Left renal pelvis (tissue), 4 donors: ENCODE results near the gene CD302. TPM values are rescaled to one million over a fixed set of nuclear protein-coding genes. Genes with fewer than 3 reads are reported as not detected.
"Not testable (repeated sequence)": the region's sequence is repeated elsewhere in the genome, so short reads cannot be mapped to it uniquely, and the experiment has no call there.

Source experiments
- DNase-seq, 4 donors: peaks; one replicate each; pipeline ENCODE4 v3.0.0-alpha.2; 2013; ENCODE audit warnings: low read depth in 4 of 4, low spot score in 3 of 4
- polyA plus RNA-seq, 4 donors: library from polyadenylated mRNA; unstranded; fragments of 120-200 nt; gene quantifications; one replicate each; pipeline ENCODE4 v1.2.1, GENCODE V29; 2013; ENCODE audit not compliant: insufficient read length in 4 of 4

Gene CD302
- polyA plus RNA-seq, 4 donors, result 10.8 to 34.1 (median 16.1) TPM

DNA sequence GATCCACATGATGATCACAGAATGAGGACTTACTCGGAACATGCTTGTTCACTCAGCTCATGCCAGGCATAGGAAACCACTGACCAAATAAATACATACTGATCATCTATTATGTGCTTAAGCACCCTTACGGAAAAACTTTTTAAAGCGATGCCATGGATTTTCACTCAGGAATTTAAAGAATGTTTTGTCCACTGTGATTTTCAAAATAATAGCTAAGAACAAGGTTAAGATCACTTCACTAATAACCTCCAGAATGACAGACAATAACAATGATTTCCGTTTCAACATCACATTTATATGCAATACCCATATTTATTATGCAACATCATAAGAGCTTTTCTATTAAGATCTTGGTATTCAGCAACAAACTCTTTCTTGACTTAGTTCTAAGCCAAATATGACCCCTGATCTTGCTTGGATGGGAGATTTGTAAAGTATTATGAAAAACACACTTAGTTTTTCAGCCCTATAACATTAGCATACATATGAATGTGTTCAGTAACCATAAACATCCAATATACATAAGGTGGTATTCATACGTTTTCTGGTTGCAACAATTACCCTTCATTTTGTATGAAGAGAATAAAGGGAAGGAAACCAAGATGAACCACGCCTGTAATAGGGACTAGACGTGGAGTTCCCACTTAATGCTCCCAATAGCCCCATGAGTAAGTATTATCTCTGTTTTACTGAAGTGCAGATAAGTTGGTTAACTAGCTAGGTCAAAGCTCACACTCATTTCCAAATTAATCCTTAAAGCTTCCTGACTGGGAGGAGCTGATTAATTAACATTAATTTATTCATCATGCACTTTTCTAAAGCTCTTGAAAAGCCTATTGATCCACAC is 1.9 kb downstream of the CD302 start:
- no peak for DNase-seq

DNA sequence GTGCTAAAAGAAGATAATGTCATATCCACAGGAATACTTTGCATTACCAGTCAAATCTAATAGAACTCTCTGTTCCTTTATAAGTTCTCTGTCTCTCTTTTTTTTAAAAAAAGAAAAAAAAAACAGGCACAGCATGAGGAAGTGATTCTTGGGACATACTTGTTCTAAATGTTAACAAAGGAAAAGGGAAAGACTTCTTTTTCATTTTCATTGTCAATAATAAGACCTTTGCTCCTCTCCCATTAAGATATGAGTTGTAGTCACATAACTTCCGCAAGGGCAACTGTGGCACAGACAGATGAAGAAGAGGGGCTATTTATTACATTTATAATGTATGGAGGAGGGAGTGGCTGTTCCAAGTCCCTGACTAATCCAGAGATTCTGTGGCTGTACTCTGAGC is 4.7 kb downstream of the CD302 start:
- DNase-seq, result no peak

DNA sequence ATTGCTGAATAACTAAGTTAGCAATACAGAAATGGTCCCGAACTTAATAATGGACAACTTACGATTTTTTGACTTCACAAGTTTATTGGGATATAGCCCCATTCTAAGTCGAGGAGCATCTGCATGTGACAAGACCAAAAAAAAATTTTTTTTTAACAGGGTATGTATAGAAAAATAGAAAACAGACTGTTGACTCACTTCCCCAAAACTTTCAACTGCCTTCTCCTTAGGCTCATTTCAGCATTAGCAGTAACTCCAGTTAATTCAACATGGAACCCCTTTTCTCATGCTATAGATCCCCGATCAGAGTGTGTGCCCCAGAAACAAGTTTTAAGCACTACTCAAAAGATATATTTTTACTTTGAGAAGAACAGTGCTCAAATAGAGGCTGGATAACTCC is 5.4 kb downstream of the CD302 start:
- DNase-seq, result no peak

DNA sequence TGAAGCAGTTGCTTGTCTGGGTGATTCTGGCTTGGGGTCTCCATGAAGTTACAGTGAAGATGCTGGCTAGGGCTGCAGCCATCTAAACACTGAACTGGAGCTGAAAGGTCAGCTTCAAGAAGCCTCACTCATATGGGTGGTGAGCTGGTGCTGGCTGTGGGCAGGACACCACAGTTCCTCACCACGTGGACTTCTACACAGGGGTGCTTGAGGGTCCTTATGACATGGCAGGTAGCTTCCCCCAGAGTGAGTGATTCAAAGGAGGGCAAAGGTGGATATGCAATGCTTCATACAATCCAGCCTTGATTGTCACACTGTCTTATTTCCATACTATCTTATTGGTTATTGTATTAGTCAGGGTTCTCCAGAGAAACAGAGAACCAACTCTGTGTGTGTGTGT is 6.0 kb downstream of the CD302 start:
- no peak for DNase-seq

DNA sequence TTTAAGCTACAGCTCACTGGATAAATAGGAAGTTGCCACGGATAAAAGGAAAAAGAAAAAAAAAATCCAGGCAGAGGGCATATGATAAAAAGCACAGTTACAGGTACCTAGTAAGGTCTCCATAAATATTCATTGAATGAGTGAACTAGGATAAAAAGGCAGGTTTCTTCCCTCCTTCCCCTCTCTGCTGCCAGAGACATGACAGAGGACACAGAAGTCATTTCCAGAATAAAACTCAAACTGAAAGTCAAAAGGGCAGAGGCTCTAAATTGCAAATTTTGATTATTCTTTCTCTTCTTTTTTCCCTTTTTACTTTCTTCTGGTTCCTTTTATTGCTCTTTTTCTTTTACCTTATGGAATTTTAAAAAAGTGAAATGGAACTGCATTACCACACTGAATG is 7.7 kb downstream of the CD302 start:
- DNase-seq, result no peak

DNA sequence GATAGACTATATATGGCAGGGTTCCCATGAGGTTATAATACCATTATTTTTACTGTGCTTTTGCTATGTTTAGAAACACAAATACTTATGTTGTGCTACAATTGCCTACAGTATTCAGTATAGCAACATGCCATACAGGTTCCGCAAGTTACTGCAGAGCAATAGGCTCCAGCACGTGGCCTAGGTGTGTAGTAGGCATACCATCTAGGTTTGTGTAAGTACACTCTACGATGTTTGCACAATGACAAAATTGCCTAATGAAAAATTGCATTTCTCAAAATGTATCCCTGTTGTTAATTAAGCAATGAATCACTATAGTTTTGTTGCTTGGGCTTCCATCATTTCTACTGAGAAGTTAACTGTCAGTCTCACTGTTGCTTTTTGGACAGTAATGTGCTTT is 9.8 kb downstream of the CD302 start:
- DNase-seq, result no peak

DNA sequence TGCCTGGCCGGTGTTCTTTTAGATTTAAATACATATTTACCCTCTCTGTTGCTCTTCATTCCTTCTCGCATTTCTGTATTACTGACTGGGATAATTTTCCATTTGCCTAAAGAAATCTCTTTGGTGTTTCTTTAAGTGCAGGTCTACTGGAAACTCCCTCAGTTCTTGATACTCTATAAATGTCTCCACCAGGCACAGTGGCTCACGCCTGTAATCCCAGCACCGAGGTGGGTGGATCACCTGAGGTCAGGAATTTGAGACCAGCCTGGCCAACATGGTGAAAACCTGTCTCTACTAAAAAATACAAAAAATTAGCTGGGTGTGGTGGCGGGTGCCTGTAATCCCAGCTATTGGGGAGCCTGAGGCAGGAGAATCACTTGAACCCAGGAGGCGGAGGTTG is 10.4 kb downstream of the CD302 start:
- DNase-seq, result not testable (repeated sequence)

DNA sequence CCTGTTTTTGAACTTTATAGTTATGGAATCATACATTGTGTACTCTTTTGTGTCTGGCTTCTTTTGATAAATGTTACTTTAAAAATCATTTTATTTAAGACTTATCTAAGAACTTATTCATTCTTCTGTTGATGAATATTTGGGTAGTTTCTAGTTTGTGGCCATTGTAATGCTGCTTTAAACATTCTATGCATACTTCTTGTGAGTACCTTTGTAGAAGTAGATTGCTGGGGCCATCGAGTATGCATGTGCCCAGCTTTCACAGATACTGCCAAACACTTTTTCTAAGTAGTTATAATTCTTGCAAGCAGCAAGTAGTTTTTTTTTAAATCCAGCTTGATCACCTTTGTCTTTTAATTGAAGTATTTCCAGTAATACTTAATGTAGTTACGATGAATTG is 11.1 kb downstream of the CD302 start:
- no peak for DNase-seq

DNA sequence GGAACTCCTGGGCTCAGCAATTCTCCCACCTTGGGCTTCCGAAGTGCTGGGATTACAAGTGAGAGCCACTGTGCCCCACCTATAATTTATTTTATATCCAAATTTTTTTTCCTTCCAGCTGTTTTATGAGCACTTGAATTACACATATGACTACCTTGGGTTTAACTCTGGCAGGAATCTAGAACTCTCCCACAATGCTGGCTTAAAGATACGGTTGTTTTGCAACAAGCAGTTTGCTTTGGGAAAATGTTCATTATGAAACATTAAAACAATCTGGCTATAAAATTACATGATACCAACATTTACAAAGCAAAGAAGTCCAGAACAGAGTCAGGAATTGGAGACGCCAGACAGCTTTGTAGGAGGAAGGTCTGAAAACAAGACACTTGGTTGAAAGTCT is 12.8 kb downstream of the CD302 start:
- no peak for DNase-seq

DNA sequence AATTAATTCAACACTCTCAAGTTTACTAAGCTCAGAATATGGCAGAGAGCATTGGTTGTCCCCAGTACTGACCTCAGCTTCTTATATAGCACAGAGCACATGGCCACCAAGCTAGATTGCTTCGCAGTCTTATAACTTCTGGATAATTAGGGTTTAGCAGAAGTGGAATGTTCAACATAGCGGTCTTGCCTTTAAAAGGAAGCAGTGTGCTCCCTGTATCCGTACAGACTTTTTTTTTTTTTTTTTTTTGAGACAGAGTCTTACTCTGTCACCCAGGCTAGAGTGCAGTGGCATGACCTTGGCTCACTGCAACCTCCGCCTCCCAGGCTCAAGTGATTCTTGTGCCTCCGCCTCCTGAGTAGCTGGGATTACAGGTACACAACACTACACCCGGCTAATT is 13.3 kb downstream of the CD302 start:
- DNase-seq, result not testable (repeated sequence)

DNA sequence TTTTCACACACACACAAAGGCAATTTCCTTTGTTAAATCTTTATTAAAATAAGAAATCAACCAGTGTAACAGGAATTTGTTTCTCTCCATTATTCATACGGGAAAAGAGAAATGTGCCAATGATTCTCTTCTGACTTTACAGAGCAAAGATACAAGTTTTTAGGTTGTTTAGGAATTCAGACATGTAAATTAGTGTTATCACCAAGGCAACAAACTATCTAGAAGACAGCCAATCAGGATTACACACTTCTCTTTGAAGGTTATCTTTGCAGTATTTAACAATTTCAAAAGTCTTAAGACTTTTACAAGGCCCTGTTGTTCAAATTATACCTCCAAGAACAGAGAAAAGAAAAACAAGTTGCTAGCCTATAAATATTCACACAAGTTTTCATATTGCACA is 14.5 kb downstream of the CD302 start:
- DNase-seq, result no peak

DNA sequence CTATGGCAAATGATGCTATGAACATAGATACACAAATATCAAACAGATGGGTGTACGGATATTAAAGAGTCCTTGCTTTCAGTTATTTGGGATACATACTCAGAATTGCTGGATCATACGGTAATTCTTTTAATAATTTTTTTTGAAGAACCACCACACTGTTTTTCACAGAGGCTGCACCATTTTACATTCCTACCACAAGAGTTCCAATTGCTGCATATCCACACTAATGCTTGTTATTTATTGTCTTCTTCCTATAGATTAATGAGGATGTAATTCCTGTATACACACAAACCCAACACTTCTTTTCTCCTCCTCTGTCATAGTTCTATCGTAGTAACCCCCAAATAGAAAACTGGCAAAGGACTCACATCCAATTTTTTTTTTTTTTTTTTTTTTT is 21.7 kb downstream of the CD302 start:
- DNase-seq, result no peak

DNA sequence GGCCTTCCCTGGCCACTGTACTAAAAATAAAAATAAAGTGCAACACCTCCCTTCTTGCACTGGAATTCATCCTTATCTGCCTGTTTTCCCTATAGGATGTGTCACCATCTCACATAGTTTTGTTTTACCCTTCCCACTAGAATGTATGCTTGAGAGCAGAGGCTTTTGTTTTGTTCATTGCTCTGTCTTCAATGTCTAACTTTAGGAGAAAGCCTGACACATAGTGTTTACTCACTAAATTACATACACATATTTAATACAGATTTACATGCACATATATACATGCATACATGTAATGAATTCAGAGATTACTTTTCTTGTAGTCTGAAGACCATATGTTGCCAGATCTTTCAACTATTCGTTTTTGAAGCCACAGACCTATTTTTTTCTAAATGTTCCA is 23.0 kb downstream of the CD302 start:
- DNase-seq, result no peak

DNA sequence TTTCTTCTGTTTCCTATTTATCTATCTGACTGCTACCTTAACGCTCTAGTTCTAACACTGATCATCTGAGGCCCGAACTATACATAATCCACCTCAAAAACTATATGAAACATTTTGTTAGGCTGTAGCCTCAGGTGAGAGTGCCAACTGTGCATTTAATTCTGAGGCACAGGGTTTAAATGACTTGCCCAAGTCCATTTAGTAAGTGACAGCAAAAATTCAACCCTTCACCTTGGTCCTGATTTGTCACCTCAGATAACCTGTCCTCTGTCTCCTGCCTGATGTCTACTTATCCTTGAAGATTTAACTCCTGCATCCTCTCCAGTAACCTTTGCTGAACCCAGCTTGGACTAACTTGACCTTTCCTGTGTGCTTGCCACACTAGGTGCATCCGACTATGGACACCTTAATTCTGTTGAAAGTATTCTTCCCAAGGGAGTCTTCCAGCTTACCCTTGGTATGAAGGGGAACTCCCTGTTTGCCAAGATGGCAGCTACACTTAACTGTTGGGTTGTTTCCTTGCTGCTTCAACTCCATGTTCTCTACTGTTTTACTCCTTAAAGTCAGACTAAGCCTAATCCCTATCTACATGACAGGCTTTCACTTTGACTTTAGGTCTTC is 23.5 kb downstream of the CD302 start:
- no peak for DNase-seq

DNA sequence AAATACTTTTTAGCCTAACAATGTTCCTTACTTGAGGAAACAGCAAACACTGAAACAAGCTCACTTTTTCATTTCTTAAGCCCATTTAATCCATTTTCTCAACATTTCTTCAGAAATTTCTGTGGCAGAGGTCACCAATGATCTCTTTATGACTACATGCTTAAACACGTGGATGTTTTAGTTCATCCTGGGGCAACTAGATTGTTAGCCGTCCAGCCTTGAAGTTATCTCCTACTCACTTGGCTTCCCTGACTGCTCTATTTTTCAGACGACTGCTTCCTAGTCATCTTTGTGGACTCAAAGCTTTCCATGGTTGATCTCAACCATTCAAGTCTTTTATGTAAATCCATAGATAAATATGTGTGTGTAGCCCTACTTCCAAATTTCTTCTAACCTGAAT is 24.1 kb downstream of the CD302 start:
- no peak for DNase-seq

DNA sequence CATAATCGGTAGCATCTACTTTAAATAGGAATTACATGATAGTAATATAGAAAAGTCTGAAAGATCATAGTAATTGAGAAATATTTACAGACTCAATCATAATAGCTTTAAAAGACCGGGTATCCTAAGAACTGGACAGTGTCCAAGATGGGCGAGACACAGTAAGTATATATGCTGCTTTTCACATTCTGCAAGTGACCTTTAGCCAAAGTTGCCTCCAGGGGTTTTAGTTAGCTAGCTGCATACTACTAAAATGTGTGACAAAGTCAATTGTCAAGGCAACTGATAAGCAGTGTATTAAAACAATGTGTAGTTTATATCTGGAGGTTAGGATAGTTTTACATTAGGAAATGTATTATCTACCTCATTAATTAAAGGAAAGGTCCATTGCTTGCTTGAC is 24.6 kb downstream of the CD302 start:
- no peak for DNase-seq

DNA sequence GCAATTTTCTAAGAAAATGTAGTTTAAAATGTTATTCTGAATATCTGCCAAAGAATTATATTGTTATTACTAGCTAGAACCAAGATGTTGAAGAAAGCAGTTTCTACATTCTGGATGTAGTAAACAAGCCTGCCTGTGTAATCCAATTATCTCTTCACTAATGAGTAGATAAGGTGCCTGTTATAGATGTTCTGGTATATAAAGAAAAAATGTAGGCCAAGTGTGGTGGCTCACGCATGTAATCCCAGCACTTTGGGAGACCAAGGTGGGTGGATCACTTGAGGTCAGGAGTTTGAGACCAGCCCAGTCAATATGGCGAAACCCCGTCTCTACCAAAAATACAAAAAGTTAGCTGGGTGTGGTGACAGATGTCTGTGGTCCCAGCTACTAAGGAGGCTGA is 28.9 kb downstream of the CD302 start:
- DNase-seq, result no peak

DNA sequence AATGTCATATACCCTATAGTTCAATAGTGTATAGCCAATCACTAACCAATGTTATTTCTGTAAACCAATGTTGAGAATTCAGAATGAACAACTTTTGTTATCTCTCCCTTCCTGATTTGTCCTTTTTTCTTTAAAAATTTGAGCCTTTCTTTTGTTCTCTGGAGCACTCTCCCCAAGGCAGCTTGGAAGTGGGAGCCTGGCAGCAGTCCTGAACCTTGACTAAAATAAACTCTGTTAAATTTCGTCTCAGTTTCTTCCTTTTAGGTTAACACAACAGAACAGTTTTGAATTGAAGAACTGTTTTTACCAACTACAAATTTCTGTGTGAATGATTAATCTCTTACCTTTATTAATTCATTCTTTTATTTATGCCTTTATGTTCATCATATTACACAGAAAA is 35.9 kb downstream of the CD302 start:
- DNase-seq, result no peak

DNA sequence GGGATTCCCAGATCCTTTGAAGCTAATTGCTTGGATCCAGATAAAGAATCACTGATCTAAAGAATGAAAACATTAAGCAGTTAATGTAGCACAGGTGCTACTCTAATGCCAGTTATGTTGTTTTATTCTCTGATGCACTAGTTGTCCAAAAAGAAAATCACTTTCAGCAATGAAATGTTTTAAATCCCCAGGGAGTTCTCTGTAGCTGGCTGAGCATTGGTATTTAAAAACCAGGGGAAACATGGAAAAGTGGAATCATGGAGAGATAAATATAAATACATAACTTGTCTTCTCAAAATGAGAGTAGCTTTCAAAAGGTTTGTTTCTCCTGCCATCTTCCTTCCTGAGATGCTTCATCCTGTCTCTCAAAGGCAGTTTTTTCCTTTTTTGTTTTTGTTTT is 37.7 kb downstream of the CD302 start:
- no peak for DNase-seq

DNA sequence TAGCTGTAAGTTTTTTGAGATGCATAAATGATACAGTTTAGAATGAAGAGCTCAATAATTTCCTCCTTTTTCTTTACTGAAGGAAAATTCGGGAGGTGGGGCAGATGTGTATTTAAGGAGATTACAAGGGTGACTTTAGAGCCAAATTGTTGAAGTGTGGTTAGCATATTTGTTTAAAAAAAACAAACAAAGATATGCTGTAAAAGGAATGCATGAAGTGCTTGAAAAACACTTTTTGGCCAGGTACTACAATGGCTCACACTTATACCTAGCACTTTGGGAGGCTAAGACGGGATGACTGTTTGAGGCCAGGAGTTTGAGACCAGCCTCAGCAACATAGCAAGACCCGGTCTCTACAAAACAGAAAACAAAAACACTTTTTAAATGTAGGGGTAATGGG is 38.4 kb downstream of the CD302 start:
- no peak for DNase-seq

DNA sequence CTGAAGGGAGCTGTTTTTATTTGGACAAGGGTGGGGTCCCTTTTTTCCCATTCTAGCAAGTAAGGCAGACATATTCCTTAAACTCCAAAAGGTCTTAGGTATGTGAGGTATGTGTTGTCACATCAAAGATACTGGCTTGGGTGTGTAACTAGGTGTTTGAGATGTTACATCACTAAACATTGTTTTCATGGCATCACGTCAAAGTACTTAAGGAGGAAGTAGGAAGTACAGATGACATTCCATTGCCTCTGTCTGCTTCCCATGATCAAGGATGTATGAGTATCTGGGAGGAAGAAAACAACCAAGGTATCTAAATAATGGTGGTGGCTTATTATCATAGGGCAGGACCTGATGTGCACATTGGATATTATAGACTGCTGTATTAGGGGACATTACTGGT is 39.3 kb downstream of the CD302 start:
- DNase-seq, result no peak

DNA sequence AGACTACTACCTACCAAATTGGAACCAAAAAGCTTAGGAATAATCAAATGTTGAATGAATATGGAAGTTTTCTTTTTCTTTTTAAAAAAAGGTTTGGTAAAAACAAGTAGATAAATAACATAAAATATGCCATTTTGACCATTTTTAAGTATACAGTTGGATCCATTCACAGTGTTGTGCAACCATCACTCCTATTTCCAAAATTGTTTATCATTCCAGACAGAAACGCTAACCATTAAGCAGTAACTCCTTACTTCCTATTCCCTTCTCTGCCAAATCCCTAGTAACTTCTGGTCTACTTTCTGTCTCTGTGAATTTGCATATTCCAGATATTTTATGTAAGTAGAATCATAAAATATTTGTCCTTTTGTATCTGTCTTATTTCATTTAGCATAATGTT is 39.8 kb downstream of the CD302 start:
- DNase-seq, result no peak

DNA sequence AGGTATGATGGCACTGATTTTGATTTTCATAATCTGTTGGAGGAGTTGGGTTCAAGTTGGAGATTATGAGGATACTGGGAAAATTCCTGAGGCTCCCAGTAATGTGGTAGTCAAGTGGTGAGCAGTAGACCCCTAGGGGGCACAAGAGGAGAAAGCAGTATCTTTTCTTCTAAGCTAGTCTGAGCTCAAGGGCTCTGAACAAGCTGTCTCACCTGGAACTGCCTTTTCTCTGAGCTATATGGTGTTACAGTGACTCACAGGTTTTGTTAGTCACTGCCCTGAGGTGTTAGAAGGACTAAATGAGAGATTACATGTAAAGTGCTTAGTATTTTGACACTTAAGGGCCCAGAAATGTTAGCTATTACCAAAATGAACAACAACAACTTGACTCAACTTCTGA is 42.2 kb downstream of the CD302 start:
- no peak for DNase-seq
